H1 (cell line): ENCODE data around the gene TLR8. TPM values are rescaled to one million over a fixed set of nuclear protein-coding genes. Genes with fewer than 3 reads are reported as not detected.

Experiments
- CTCF ChIA-PET: fragments of 300-600 bp; sonication (Branson Sonifier 250); formaldehyde crosslinking; loops from one replicate; lab custom pipeline; 2021; ENCODE audit not compliant: partially characterized antibody; lab: Charles Lee
- POLR2A ChIA-PET: fragments of 300-600 bp; sonication (Branson Sonifier 250); formaldehyde crosslinking; loops from one replicate; lab custom pipeline; 2021; ENCODE audit warnings: inconsistent platforms; ENCODE audit not compliant: partially characterized antibody; lab: Charles Lee
- DNase-seq, 2 experiments: peaks; one replicate each; pipeline versions ENCODE4 v3.0.0 to v3.0.0-alpha.2; 2010 to 2022; ENCODE audit warnings: low spot score in 2 of 2, low read depth in 1 of 2, mixed read lengths in 1 of 2
- FAIRE-seq: peaks from 2 replicates; lab custom pipeline; 2011; peaks lifted over from hg19 to GRCh38; lab: Jason Lieb, UNC
- H2AFZ ChIP-seq: 2 replicates; pipeline ENCODE4 v1.8.1; 2012; ENCODE audit warnings: low read length, inconsistent platforms
- H2AK5ac ChIP-seq: 2 replicates; pipeline ENCODE4 v1.6.1; 2013; ENCODE audit warnings: low read depth, low read length
- H2BK120ac ChIP-seq: replicated peaks from 2 replicates; pipeline ENCODE3; 2013; ENCODE audit warnings: low read depth, low read length, inconsistent platforms
- H2BK12ac ChIP-seq: 2 replicates; pipeline ENCODE4 v1.6.1; 2013; ENCODE audit warnings: low read depth, low read length
- H2BK15ac ChIP-seq: 2 replicates; pipeline ENCODE4 v1.6.1; 2013; ENCODE audit warnings: low read length
- H2BK20ac ChIP-seq: 2 replicates; pipeline ENCODE4 v1.6.1; 2013; ENCODE audit warnings: low read length
- H2BK5ac ChIP-seq: 2 replicates; pipeline ENCODE4 v1.6.1; 2013; ENCODE audit warnings: low read depth, low read length
- H3K14ac ChIP-seq: 2 replicates; pipeline ENCODE4 v1.6.1; 2013; ENCODE audit warnings: inconsistent platforms; ENCODE audit not compliant: insufficient read length
- H3K18ac ChIP-seq: 2 replicates; pipeline ENCODE4 v1.6.1; 2013; ENCODE audit warnings: low read length; ENCODE audit errors: extremely low read depth
- H3K23ac ChIP-seq: 2 replicates; pipeline ENCODE4 v1.6.1; 2013; ENCODE audit warnings: inconsistent platforms; ENCODE audit not compliant: insufficient read length
- H3K23me2 ChIP-seq: 2 replicates; pipeline ENCODE4 v1.6.1; 2013; ENCODE audit warnings: low read depth, low read length
- H3K27ac ChIP-seq: 2 replicates; pipeline ENCODE4 v1.6.1; 2011; ENCODE audit warnings: low read depth, low read length, inconsistent platforms
- H3K27me3 ChIP-seq, 4 experiments: replicated peaks in 1 of 4; 1 replicate in 1 of 4; 2 replicates in 3 of 4; pipeline versions ENCODE4 v1.6.1 to v1.8.1; 2011 to 2013; ENCODE audit warnings: low read length in 3 of 4, mild to moderate bottlenecking in 3 of 4, inconsistent platforms in 2 of 4, mixed read lengths in 2 of 4, moderate library complexity in 1 of 4; ENCODE audit not compliant: control insufficient read depth in 3 of 4, insufficient read depth in 3 of 4; ENCODE audit errors: extremely low read depth in 1 of 4
- H3K36me3 ChIP-seq, 4 experiments: 2 replicates each; pipeline versions ENCODE4 v1.6.1 to v1.8.1; 2011 to 2013; ENCODE audit warnings: mild to moderate bottlenecking in 4 of 4, low read length in 3 of 4, moderate library complexity in 2 of 4, control low read depth in 1 of 4, inconsistent platforms in 1 of 4; ENCODE audit not compliant: insufficient read depth in 4 of 4, control insufficient read depth in 2 of 4
- H3K4ac ChIP-seq: replicated peaks from 2 replicates; pipeline ENCODE3; 2013; ENCODE audit warnings: low read length, low read depth, mixed read lengths, inconsistent platforms; ENCODE audit not compliant: insufficient read length
- H3K4me1 ChIP-seq, 4 experiments: replicated peaks in 1 of 4; 1 replicate in 1 of 4; 2 replicates in 3 of 4; pipeline versions ENCODE4 v1.6.1 to v1.8.1; 2011 to 2013; ENCODE audit warnings: low read length in 3 of 4, inconsistent platforms in 2 of 4, mixed read lengths in 1 of 4; ENCODE audit not compliant: insufficient read depth in 4 of 4, control insufficient read depth in 3 of 4
- H3K4me2 ChIP-seq, 2 experiments: 2 replicates each; pipeline versions ENCODE4 v1.6.1 to v1.8.1; 2011 to 2013; ENCODE audit warnings: low read depth in 2 of 2, low read length in 2 of 2, control low read depth in 1 of 2, inconsistent platforms in 1 of 2, mild to moderate bottlenecking in 1 of 2; ENCODE audit not compliant: insufficient read depth in 1 of 2
- H3K4me3 ChIP-seq, 4 experiments: fragments of 200-600, 300-600 bp in 1 of 4; sonication (generic), shearing (Covaris generic), sonication (Bioruptor Twin) in 1 of 4; 2 replicates each; pipeline versions ENCODE4 v1.5.1 to v1.8.1; 2011 to 2016; ENCODE audit warnings: low read length in 4 of 4, low read depth in 3 of 4, control low read depth in 2 of 4, inconsistent platforms in 2 of 4, mild to moderate bottlenecking in 2 of 4, mixed read lengths in 1 of 4, moderate library complexity in 1 of 4; ENCODE audit not compliant: insufficient read depth in 2 of 4; ENCODE audit errors: extremely low read depth in 1 of 4
- H3K56ac ChIP-seq: replicated peaks from 2 replicates; pipeline ENCODE3; 2013; ENCODE audit warnings: low read depth, mild to moderate bottlenecking, mixed read lengths, low read length, inconsistent platforms; ENCODE audit not compliant: insufficient read length
- H3K79me1 ChIP-seq: 2 replicates; pipeline ENCODE4 v1.6.1; 2013; ENCODE audit warnings: low read depth, low read length, control low read depth
- H3K79me2 ChIP-seq, 2 experiments: 2 replicates each; pipeline versions ENCODE4 v1.6.1 to v1.8.1; 2012 to 2013; ENCODE audit warnings: low read length in 2 of 2, mild to moderate bottlenecking in 2 of 2, inconsistent platforms in 1 of 2; ENCODE audit not compliant: insufficient read depth in 2 of 2, control insufficient read depth in 1 of 2
- H3K9ac ChIP-seq, 4 experiments: replicated peaks in 1 of 4; 1 replicate in 1 of 4; 2 replicates in 3 of 4; pipeline versions ENCODE4 v1.6.1 to v1.8.1; 2011 to 2013; ENCODE audit warnings: low read depth in 3 of 4, low read length in 3 of 4, control low read depth in 2 of 4, mild to moderate bottlenecking in 2 of 4, moderate library complexity in 2 of 4, inconsistent platforms in 1 of 4; ENCODE audit errors: extremely low read depth in 1 of 4
- H3K9me3 ChIP-seq, 2 experiments: 2 replicates each; pipeline versions ENCODE4 v1.6.1 to v1.8.1; 2012 to 2013; ENCODE audit warnings: mild to moderate bottlenecking in 2 of 2, moderate library complexity in 2 of 2, control low read depth in 1 of 2, inconsistent platforms in 1 of 2, low read depth in 1 of 2, low read length in 1 of 2, mixed read lengths in 1 of 2; ENCODE audit not compliant: insufficient read depth in 2 of 2
- H4K20me1 ChIP-seq, 2 experiments: replicated peaks in 1 of 2; 2 replicates each; pipeline versions ENCODE3 to v1.8.1; 2011 to 2013; ENCODE audit warnings: inconsistent platforms in 2 of 2, low read length in 2 of 2, mild to moderate bottlenecking in 1 of 2; ENCODE audit not compliant: insufficient read depth in 2 of 2, control insufficient read depth in 1 of 2
- H4K5ac ChIP-seq: 2 replicates; pipeline ENCODE4 v1.6.1; 2013; ENCODE audit warnings: low read length, low read depth, mixed read lengths, inconsistent platforms; ENCODE audit not compliant: insufficient read length
- H4K8ac ChIP-seq: 2 replicates; pipeline ENCODE4 v1.8.0; 2013; ENCODE audit warnings: mild to moderate bottlenecking, moderate library complexity, low read length, inconsistent platforms; ENCODE audit not compliant: insufficient read depth; ENCODE audit errors: extremely low read depth
- H4K91ac ChIP-seq: replicated peaks from 2 replicates; pipeline ENCODE3; 2013; ENCODE audit warnings: low read length, mixed read lengths, inconsistent platforms; ENCODE audit not compliant: insufficient read length
- CREB1 ChIP-seq: IDR thresholded peaks from 2 replicates; pipeline ENCODE4 v1.6.1; 2012; ENCODE audit warnings: inconsistent platforms
- GTF2F1 ChIP-seq: IDR thresholded peaks from 2 replicates; pipeline ENCODE4 v1.6.1; 2012; ENCODE audit warnings: low read depth, low read length, improper control_type of control experiment, borderline replicate concordance
- SP4 ChIP-seq: IDR thresholded peaks from 2 replicates; pipeline ENCODE4 v1.6.1; 2012; ENCODE audit warnings: low read length, inconsistent platforms
- TCF12 ChIP-seq: IDR thresholded peaks from 2 replicates; pipeline ENCODE4 v1.6.1; 2011; ENCODE audit warnings: low read depth, mild to moderate bottlenecking, low read length
- WGBS, 2 experiments: shearing (Covaris generic) in 1 of 2; methylation state at CpG; one replicate each; pipeline versions ENCODE4 v1.1.6 to v1.1.7; 2013 to 2015; ENCODE audit warnings: low lambda C conversion rate in 2 of 2, mixed read lengths in 2 of 2, inconsistent platforms in 1 of 2, low coverage in 1 of 2, missing lambda C conversion rate in 1 of 2; ENCODE audit not compliant: insufficient replicate concordance in 2 of 2, insufficient coverage in 1 of 2, insufficient read length in 1 of 2; ENCODE audit errors: extremely low coverage in 1 of 2, missing lambda C conversion rate in 1 of 2; 5-methylcytosine and 5-hydroxymethylcytosine counted together
- polyA plus RNA-seq, 7 experiments: library from polyadenylated mRNA; depleted of rRNA in 3 of 7; stranded (reverse) in 5 of 7; unstranded in 2 of 7; fragments of >200 nt in 5 of 7; fragments of 200-250 nt in 2 of 7; gene quantifications; 1 replicate in 5 of 7; 2 replicates in 1 of 7; 4 replicates in 1 of 7; pipeline versions ENCODE4 v1.2.1 to v1.2.3, GENCODE V29; 2011 to 2013; ENCODE audit warnings: missing spikeins in 2 of 7, mixed read lengths in 2 of 7
- total RNA-seq: library from RNA; stranded (reverse); fragmentation: NEBNext Ultra II Directional; extraction: Animal tissue kit (Norgen Biotek cat#: 25700); gene quantifications from 2 replicates; pipeline ENCODE4 v1.2.1, GENCODE V29; 2021
- TF ChIP-seq, protein P1 (sequence below): IDR thresholded peaks from 2 replicates; pipeline ENCODE4 v1.6.1; 2011; ENCODE audit warnings: low read length, improper control_type of control experiment
- TF ChIP-seq, protein P2 (sequence below): IDR thresholded peaks from 2 replicates; pipeline ENCODE4 v1.6.1; 2012; ENCODE audit warnings: inconsistent platforms

TLR8 gene
- total and polyA plus RNA-seq, 2 of the 8 experiments (the other 6 are each of a cell fraction or from before 2014, with no cell fraction given) = not detected

DNA sequence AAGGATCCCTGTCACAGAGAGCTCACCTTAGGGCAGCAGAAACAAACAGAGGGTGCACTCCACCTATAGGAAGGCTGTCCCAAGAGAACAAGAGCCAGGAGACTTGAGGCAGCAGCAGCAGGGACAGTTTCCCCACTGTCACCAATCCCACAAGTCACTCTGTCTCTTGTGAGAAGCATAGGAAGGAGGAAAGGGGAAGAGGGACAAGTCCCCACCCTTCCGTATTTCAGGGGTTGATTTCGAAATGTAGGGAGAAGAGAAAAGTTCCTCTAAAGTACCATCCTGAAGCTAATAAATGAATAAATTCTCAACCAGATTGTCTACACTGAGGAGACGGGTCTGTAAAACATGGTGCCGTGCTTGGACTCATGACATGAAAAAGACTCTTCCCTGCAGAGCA, 9.5 kb upstream of the TLR8 start:
- no peak for DNase-seq
- POLR2A ChIA-PET = interaction anchor here (1.2 kb wide), 1 partner anchor 72 kb away, joined by 3 read pairs; no protein-coding TSS in a partner anchor
- TF ChIP-seq, protein P1, sequence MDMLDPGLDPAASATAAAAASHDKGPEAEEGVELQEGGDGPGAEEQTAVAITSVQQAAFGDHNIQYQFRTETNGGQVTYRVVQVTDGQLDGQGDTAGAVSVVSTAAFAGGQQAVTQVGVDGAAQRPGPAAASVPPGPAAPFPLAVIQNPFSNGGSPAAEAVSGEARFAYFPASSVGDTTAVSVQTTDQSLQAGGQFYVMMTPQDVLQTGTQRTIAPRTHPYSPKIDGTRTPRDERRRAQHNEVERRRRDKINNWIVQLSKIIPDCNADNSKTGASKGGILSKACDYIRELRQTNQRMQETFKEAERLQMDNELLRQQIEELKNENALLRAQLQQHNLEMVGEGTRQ = no peak
- TF ChIP-seq TCF12 (no peak), SP4 (no peak), GTF2F1 (no peak), CREB1 (no peak)
- TF ChIP-seq, protein P2, sequence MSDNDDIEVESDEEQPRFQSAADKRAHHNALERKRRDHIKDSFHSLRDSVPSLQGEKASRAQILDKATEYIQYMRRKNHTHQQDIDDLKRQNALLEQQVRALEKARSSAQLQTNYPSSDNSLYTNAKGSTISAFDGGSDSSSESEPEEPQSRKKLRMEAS = no peak

More for the DNA sequence above, 9.5 kb upstream of the TLR8 start:
- no peak overlapping the region for H2AFZ ChIP-seq
- no peak overlapping the region for H3K14ac ChIP-seq
- no peaks in the 10 kb centered on the region for H3K36me3 ChIP-seq
- no peaks in the 10 kb centered on the region for H3K79me2 ChIP-seq
- no peak overlapping the region for H2BK120ac ChIP-seq
- no peak overlapping the region for H4K91ac ChIP-seq
- no peaks in the 10 kb centered on the region for H4K20me1 ChIP-seq
- no peak overlapping the region for H3K27ac ChIP-seq
- no peak for FAIRE-seq
- H3K4me3 ChIP-seq = no peak overlapping the region
- H3K18ac ChIP-seq = no peak overlapping the region
- H3K23ac ChIP-seq = no peak overlapping the region
- CTCF ChIA-PET = interaction anchor here (2.2 kb wide), 1 partner anchor 82 kb away, joined by 11 read pairs; no protein-coding TSS in a partner anchor
- no peaks in the 10 kb centered on the region for H3K79me1 ChIP-seq
- H2AK5ac ChIP-seq = no peak overlapping the region
- no peaks in the 10 kb centered on the region for H3K27me3 ChIP-seq
- no peak overlapping the region for H2BK20ac ChIP-seq
- H3K9me3 ChIP-seq = peaks cover 0 to 3% of the 10 kb centered on the region in 2 experiments; a peak in 1 of 4 replicates
- no peak overlapping the region for H4K5ac ChIP-seq
- H2BK5ac ChIP-seq = no peak overlapping the region
- 83% methylated on average over 2 of the region's 4 CpGs; no CpG with 5 or more reads in 1 of the 2 experiments for WGBS, 2 experiments
- peaks cover 0 to 2% (median 0%) of the 10 kb centered on the region in 4 experiments; a peak in 3 of 7 replicates for H3K4me1 ChIP-seq
- no peak overlapping the region for H3K9ac ChIP-seq
- no peak overlapping the region for H2BK12ac ChIP-seq
- no peak overlapping the region for H3K4ac ChIP-seq
- H2BK15ac ChIP-seq = no peak overlapping the region
- H3K56ac ChIP-seq = no peak overlapping the region
- no peaks in the 10 kb centered on the region for H3K23me2 ChIP-seq
- H3K4me2 ChIP-seq = no peak overlapping the region
- H4K8ac ChIP-seq = no peak overlapping the region
